Karpas-422 (cell line): Measurements from ENCODE around the gene NUDT8. TPM values are rescaled to one million over a fixed set of nuclear protein-coding genes. Genes with fewer than 3 reads are reported as not detected.
"Not testable (repeated sequence)": the region's sequence is repeated elsewhere in the genome, so short reads cannot be mapped to it uniquely, and the experiment has no call there.

Experiments used
- DNase-seq: peaks from one replicate; pipeline ENCODE4 v3.0.0-alpha.2; 2015
- H2AFZ ChIP-seq: fragments of 200-600 bp; sonication (generic); 2 replicates; pipeline ENCODE4 v1.6.1; 2014; ENCODE audit warnings: antibody characterized with exemption, low read length, mixed read lengths
- H3K27ac ChIP-seq: fragments of 200-600 bp; sonication (generic); 2 replicates; pipeline ENCODE4 v1.5.1; 2014; ENCODE audit warnings: mild to moderate bottlenecking, low read length, moderate library complexity
- H3K27me3 ChIP-seq: fragments of 200-600 bp; sonication (generic); 2 replicates; pipeline ENCODE4 v1.6.1; 2014; ENCODE audit warnings: low read length, mixed read lengths
- H3K36me3 ChIP-seq: fragments of 200-600 bp; sonication (generic); 2 replicates; pipeline ENCODE4 v1.6.1; 2014; ENCODE audit warnings: low read length, mixed read lengths; ENCODE audit not compliant: insufficient read depth
- H3K4me1 ChIP-seq: fragments of 200-600 bp; sonication (generic); 2 replicates; pipeline ENCODE4 v1.6.1; 2014; ENCODE audit warnings: mild to moderate bottlenecking, low read length, mixed read lengths
- H3K4me2 ChIP-seq: fragments of 200-600 bp; sonication (generic); 2 replicates; pipeline ENCODE4 v1.6.1; 2014; ENCODE audit warnings: low read length, low read depth, mild to moderate bottlenecking; ENCODE audit not compliant: poor library complexity, severe bottlenecking
- H3K4me3 ChIP-seq: fragments of 200-600 bp; sonication (generic); 2 replicates; pipeline ENCODE4 v1.5.1; 2014; ENCODE audit warnings: mild to moderate bottlenecking, antibody characterized with exemption, low read length, mixed read lengths
- H3K79me2 ChIP-seq: fragments of 200-600 bp; sonication (generic); 2 replicates; pipeline ENCODE4 v1.6.1; 2014; ENCODE audit warnings: mild to moderate bottlenecking, low read length, mixed read lengths
- H3K9ac ChIP-seq: fragments of 200-600 bp; sonication (generic); 2 replicates; pipeline ENCODE4 v1.6.0; 2014; ENCODE audit warnings: low read length
- H3K9me2 ChIP-seq: fragments of 200-600 bp; sonication (generic), shearing (Covaris generic); replicated peaks from 2 replicates; pipeline ENCODE4 v1.6.0; 2014; ENCODE audit warnings: mild to moderate bottlenecking, low read length, moderate library complexity; ENCODE audit not compliant: insufficient read depth
- H3K9me3 ChIP-seq: fragments of 300-700, 200-600 bp; sonication (generic); 2 replicates; pipeline ENCODE4 v1.6.1; 2014; ENCODE audit warnings: low read length, mixed read lengths
- H4K20me1 ChIP-seq: fragments of 200-600 bp; sonication (generic); 2 replicates; pipeline ENCODE4 v1.6.1; 2014; ENCODE audit warnings: mild to moderate bottlenecking, antibody characterized with exemption, low read length, low read depth; ENCODE audit not compliant: insufficient read depth
- total RNA-seq: library from RNA; depleted of rRNA; stranded (reverse); fragments of >200 nt; shearing (Covaris generic); gene quantifications from 2 replicates; pipeline ENCODE4 v1.2.3, GENCODE V29; 2014; ENCODE audit warnings: low replicate concordance

NUDT8 gene
- total RNA-seq, 1 experiment from 2014 or later, result 10.4 TPM

GRCh38 chr11:67594480-67594879, 35.3 kb downstream of the NUDT8 start:
- no peak overlapping the region for H3K4me3 ChIP-seq
- no peaks in the 10 kb centered on the region for H3K27me3 ChIP-seq
- no peaks in the 10 kb centered on the region for H4K20me1 ChIP-seq
- H3K9me2 ChIP-seq, result no peaks in the 10 kb centered on the region
- no peak for DNase-seq
- no peaks in the 10 kb centered on the region for H3K36me3 ChIP-seq
- H3K27ac ChIP-seq, result no peak overlapping the region
- peaks cover 12% of the 10 kb centered on the region for H3K4me1 ChIP-seq
- H3K4me2 ChIP-seq, result peak overlapping the region; percentile 32
- H3K79me2 ChIP-seq, result no peaks in the 10 kb centered on the region
- H2AFZ ChIP-seq, result no peak overlapping the region
- H3K9me3 ChIP-seq, result no peaks in the 10 kb centered on the region
- no peak overlapping the region for H3K9ac ChIP-seq

DNA sequence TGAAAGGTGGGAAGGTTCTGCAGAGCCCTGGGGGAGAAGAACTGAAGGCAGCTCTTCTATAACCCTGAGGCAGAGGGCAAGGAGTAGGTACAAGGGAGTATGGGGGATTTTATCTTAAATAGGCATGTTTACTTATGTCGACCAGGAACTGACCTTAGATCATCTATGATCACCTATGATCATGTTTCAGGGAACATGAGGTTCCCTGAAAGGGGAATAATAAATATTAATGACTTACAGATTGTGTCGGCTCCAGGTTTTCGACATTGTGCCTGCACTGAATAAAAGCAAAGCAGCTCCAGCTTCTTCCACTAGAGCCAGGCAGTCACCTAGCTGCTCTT, 36.2 kb downstream of the NUDT8 start:
- H3K79me2 ChIP-seq, result no peaks in the 10 kb centered on the region
- H3K9me3 ChIP-seq, result no peaks in the 10 kb centered on the region
- no peak overlapping the region for H3K4me2 ChIP-seq
- no peak overlapping the region for H3K9ac ChIP-seq
- no peaks in the 10 kb centered on the region for H3K9me2 ChIP-seq
- H3K36me3 ChIP-seq, result peaks cover 5% of the 10 kb centered on the region
- no peaks in the 10 kb centered on the region for H4K20me1 ChIP-seq
- peaks cover 12% of the 10 kb centered on the region for H3K4me1 ChIP-seq
- H3K27me3 ChIP-seq, result no peaks in the 10 kb centered on the region
- DNase-seq, result no peak
- no peak overlapping the region for H2AFZ ChIP-seq
- no peak overlapping the region for H3K4me3 ChIP-seq
- no peak overlapping the region for H3K27ac ChIP-seq

DNA sequence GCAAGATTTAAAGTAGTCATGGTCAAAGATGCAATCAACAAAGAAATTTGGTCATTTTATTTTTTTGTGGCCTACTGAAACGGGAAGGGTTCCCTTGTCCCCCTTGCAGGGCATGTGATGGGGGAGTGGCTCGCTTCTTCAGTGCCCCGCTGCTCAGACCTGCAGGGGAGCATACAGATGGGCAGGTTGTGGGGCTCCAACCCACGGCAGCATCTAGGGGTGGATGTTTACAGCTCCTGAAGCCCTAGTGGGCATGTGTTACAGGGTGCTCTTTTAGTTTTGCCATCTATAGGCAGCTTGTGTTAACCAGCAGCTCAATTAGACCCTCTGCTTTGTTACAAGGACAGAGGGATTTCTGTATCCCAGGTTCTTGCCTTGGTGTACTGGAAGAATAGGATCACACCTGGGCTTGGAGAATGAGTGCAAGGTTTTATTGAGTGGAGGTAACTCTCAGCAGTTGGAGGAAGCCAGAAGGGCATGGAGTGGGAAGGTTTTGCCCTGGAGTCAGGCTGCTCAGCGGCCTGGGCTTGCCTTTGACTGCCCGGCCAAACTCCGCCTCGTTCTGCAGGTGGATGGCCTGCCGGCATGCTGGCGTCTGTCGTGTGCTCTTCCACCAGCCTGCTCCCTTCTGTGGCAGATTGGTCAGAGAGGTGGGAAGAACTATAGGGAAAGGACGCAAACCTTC, 36.7 kb downstream of the NUDT8 start:
- H3K9me3 ChIP-seq, result no peaks in the 10 kb centered on the region
- no peaks in the 10 kb centered on the region for H3K27me3 ChIP-seq
- DNase-seq, result no peak
- no peak overlapping the region for H3K4me3 ChIP-seq
- H3K79me2 ChIP-seq, result no peaks in the 10 kb centered on the region
- H3K9ac ChIP-seq, result no peak overlapping the region
- no peak overlapping the region for H3K27ac ChIP-seq
- no peak overlapping the region for H2AFZ ChIP-seq
- H3K4me2 ChIP-seq, result no peak overlapping the region
- peaks cover 5% of the 10 kb centered on the region for H3K36me3 ChIP-seq
- H4K20me1 ChIP-seq, result no peaks in the 10 kb centered on the region
- no peaks in the 10 kb centered on the region for H3K9me2 ChIP-seq
- H3K4me1 ChIP-seq, result peaks cover 15% of the 10 kb centered on the region

- H3K4me1 ChIP-seq, result peaks cover 46% of the 10 kb centered on the region
- H3K4me3 ChIP-seq, H3K4me2 ChIP-seq: not testable (repeated sequence)
Measured at GRCh38 chr11:67588899-67589415, 40.8 kb downstream of the NUDT8 start.

GRCh38 chr11:67588136-67588503, 41.6 kb downstream of the NUDT8 start:
- H3K4me1 ChIP-seq, result peaks cover 44% of the 10 kb centered on the region
- H3K27me3 ChIP-seq, result no peaks in the 10 kb centered on the region
- H3K27ac ChIP-seq, result peak overlapping the region; percentile 70
- peak overlapping the region; percentile 18 for H3K4me2 ChIP-seq
- H3K9ac ChIP-seq, result no peak overlapping the region
- peaks cover 15% of the 10 kb centered on the region for H4K20me1 ChIP-seq
- H2AFZ ChIP-seq, result no peak overlapping the region
- H3K36me3 ChIP-seq, result peaks cover 32% of the 10 kb centered on the region
- DNase-seq, result no peak
- H3K9me3 ChIP-seq, result no peaks in the 10 kb centered on the region
- peaks cover 10% of the 10 kb centered on the region for H3K79me2 ChIP-seq
- H3K4me3 ChIP-seq, result no peak overlapping the region
- no peaks in the 10 kb centered on the region for H3K9me2 ChIP-seq

More at GRCh38 chr11:67588899-67589415, 40.8 kb downstream of the NUDT8 start:
- H3K9ac ChIP-seq, DNase-seq, H2AFZ ChIP-seq, H3K9me2 ChIP-seq, H3K27ac ChIP-seq, H3K79me2 ChIP-seq, H3K9me3 ChIP-seq, H3K27me3 ChIP-seq: not testable (repeated sequence)
- H4K20me1 ChIP-seq, result peaks cover 15% of the 10 kb centered on the region
- peaks cover 32% of the 10 kb centered on the region for H3K36me3 ChIP-seq

- H4K20me1 ChIP-seq, result peaks cover 15% of the 10 kb centered on the region
- H3K27me3 ChIP-seq, result no peaks in the 10 kb centered on the region
- DNase-seq, result no peak
- H3K9me3 ChIP-seq, result no peaks in the 10 kb centered on the region
- peaks cover 10% of the 10 kb centered on the region for H3K79me2 ChIP-seq
- peak overlapping the region; percentile 70 for H3K27ac ChIP-seq
- no peak overlapping the region for H3K4me3 ChIP-seq
- no peak overlapping the region for H3K4me2 ChIP-seq
- peaks cover 54% of the 10 kb centered on the region for H3K4me1 ChIP-seq
- H2AFZ ChIP-seq, result no peak overlapping the region
- H3K9ac ChIP-seq, result no peak overlapping the region
- H3K9me2 ChIP-seq, result no peaks in the 10 kb centered on the region
- peaks cover 32% of the 10 kb centered on the region for H3K36me3 ChIP-seq
Measured at GRCh38 chr11:67586568-67587250, 43.0 kb downstream of the NUDT8 start.

GRCh38 chr11:67585911-67586310, 43.8 kb downstream of the NUDT8 start:
- Histone ChIP-seq H3K9me3 (no peaks in the 10 kb centered on the region), H4K20me1 (peaks cover 15% of the 10 kb centered on the region), H3K9ac (no peak overlapping the region), H2AFZ (no peak overlapping the region), H3K79me2 (peaks cover 10% of the 10 kb centered on the region), H3K9me2 (no peaks in the 10 kb centered on the region), H3K4me3 (0 out of 2 replicates have a peak overlapping the region, but pooled peaks have one; percentile 94), H3K27me3 (no peaks in the 10 kb centered on the region), H3K27ac (no peak overlapping the region), H3K4me2 (no peak overlapping the region), H3K4me1 (peaks cover 54% of the 10 kb centered on the region), H3K36me3 (peaks cover 32% of the 10 kb centered on the region)
- no peak for DNase-seq
